ENCODE measurements around the gene NACC1. TPM values are rescaled to one million over a fixed set of nuclear protein-coding genes. Genes with fewer than 3 reads are reported as not detected.

The NACC1 gene
- total and polyA plus RNA-seq, 2 donors (not counting 3 experiments of a cell fraction or from before 2014, with no cell fraction given), result 97.6 to 120 TPM

- Histone ChIP-seq H3K36me3 (ENCODE audit: control insufficient read depth in 2 of 2, extremely low read depth in 1 of 2, insufficient read depth in 2 of 2, low read length in 2 of 2) (peaks cover 0 to 7% of the 10 kb centered on the region in 2 experiments), H3K27me3 (ENCODE audit: control insufficient read depth in 2 of 2, insufficient read depth in 2 of 2, low read length in 2 of 2) (no peaks in the 10 kb centered on the region), H3K9me3 (replicated peaks; ENCODE audit: control insufficient read depth, insufficient read depth, low read length) (no peaks in the 10 kb centered on the region), H3K79me2 (ENCODE audit: control insufficient read depth, insufficient read depth, low read length) (peaks cover 81% of the 10 kb centered on the region), H3K9me1 (replicated peaks; ENCODE audit: control insufficient read depth, extremely low read depth, insufficient read depth, low read length) (no peaks in the 10 kb centered on the region), H3K9ac (replicated peaks; ENCODE audit: extremely low read depth, insufficient read depth, low read length) (no peak overlapping the region), H3K27ac (ENCODE audit: insufficient read depth, low read depth, low read length) (no peak overlapping the region), H3K4me1 (ENCODE audit: control insufficient read depth, extremely low read depth, insufficient read depth, low read length) (peaks cover 8% of the 10 kb centered on the region), H4K20me1 (replicated peaks; ENCODE audit: control insufficient read depth, extremely low read depth, insufficient read depth, low read length) (no peaks in the 10 kb centered on the region), H2AFZ (ENCODE audit: low read depth, low read length) (no peak overlapping the region), H3K4me3 (replicated peaks in 1 of 3; ENCODE audit: insufficient read depth in 1 of 3, low read depth in 1 of 3, low read length in 3 of 3) (no peak overlapping the region), H3K4me2 (ENCODE audit: insufficient read depth, low read length) (no peak overlapping the region)
- no TSS peak for BruUV-seq (replicated peaks)
- intact Hi-C loops (cut with micrococcal nuclease), result no loop called here
- ChIA-PET POLR2A (no interaction called here), CTCF (no interaction called here)
- no peak for TF ChIP-seq GATA2 (IDR thresholded peaks at IDR 0.05; ENCODE audit: insufficient read depth, insufficient read length, low read depth, low read length)
- no peak for TF ChIP-seq JUN (IDR thresholded peaks at IDR 0.05; ENCODE audit: borderline replicate concordance, insufficient read depth, insufficient read length, low read depth)
- TF ChIP-seq, protein P1, sequence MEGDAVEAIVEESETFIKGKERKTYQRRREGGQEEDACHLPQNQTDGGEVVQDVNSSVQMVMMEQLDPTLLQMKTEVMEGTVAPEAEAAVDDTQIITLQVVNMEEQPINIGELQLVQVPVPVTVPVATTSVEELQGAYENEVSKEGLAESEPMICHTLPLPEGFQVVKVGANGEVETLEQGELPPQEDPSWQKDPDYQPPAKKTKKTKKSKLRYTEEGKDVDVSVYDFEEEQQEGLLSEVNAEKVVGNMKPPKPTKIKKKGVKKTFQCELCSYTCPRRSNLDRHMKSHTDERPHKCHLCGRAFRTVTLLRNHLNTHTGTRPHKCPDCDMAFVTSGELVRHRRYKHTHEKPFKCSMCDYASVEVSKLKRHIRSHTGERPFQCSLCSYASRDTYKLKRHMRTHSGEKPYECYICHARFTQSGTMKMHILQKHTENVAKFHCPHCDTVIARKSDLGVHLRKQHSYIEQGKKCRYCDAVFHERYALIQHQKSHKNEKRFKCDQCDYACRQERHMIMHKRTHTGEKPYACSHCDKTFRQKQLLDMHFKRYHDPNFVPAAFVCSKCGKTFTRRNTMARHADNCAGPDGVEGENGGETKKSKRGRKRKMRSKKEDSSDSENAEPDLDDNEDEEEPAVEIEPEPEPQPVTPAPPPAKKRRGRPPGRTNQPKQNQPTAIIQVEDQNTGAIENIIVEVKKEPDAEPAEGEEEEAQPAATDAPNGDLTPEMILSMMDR (IDR thresholded peaks at IDR 0.05; ENCODE audit: extremely low read depth in 1 of 2, insufficient read depth in 1 of 2, low read depth in 1 of 2, low read length in 2 of 2), result no peak
- no peak for TF ChIP-seq FOS (IDR thresholded peaks at IDR 0.05; ENCODE audit: borderline replicate concordance, insufficient read depth, low read length)
- TF ChIP-seq, protein P2, sequence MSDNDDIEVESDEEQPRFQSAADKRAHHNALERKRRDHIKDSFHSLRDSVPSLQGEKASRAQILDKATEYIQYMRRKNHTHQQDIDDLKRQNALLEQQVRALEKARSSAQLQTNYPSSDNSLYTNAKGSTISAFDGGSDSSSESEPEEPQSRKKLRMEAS (IDR thresholded peaks at IDR 0.05; ENCODE audit: insufficient read depth, insufficient read length), result no peak
- no peak for TF ChIP-seq MYC (IDR thresholded peaks at IDR 0.05; ENCODE audit: low read depth, low read length)
- no peak for TF ChIP-seq POLR2AphosphoS5 (IDR thresholded peaks at IDR 0.05; ENCODE audit: insufficient read depth, low read depth, low read length)
- TF ChIP-seq EZH2 (IDR thresholded peaks at IDR 0.05; ENCODE audit: borderline replicate concordance, low read depth, low read length, severe bottlenecking), result no peak
- no peak for TF ChIP-seq POLR2A (IDR thresholded peaks at IDR 0.05; ENCODE audit: low read depth, low read length)
- dilution Hi-C loops (cut with MboI; ENCODE audit: extremely low pct_ligation_motif_present, low sequenced_read_pairs), result no loop called here
- FAIRE-seq (no peak), DNase-seq (ENCODE audit: low read depth, low spot score) (no peak)
Observed at GRCh38 chr19:13122275-13122878, 4.3 kb downstream of the NACC1 start.
